Stimulated activated CD4-positive, alpha-beta T cell treated with anti-CD3 and anti-CD28 coated beads, TNF-alpha, amount 100 ng/mL, for 48 hours (primary cell): ENCODE results near the gene ZYX.
"Not testable (repeated sequence)": the region's sequence is repeated elsewhere in the genome, so short reads cannot be mapped to it uniquely, and the experiment has no call there.

Source experiments
- DNase-seq, 3 donors: peaks; one replicate each; pipeline ENCODE4 v3.0.0-alpha.2; 2020; ENCODE audit warnings: low read depth in 3 of 3

ZYX gene

DNA sequence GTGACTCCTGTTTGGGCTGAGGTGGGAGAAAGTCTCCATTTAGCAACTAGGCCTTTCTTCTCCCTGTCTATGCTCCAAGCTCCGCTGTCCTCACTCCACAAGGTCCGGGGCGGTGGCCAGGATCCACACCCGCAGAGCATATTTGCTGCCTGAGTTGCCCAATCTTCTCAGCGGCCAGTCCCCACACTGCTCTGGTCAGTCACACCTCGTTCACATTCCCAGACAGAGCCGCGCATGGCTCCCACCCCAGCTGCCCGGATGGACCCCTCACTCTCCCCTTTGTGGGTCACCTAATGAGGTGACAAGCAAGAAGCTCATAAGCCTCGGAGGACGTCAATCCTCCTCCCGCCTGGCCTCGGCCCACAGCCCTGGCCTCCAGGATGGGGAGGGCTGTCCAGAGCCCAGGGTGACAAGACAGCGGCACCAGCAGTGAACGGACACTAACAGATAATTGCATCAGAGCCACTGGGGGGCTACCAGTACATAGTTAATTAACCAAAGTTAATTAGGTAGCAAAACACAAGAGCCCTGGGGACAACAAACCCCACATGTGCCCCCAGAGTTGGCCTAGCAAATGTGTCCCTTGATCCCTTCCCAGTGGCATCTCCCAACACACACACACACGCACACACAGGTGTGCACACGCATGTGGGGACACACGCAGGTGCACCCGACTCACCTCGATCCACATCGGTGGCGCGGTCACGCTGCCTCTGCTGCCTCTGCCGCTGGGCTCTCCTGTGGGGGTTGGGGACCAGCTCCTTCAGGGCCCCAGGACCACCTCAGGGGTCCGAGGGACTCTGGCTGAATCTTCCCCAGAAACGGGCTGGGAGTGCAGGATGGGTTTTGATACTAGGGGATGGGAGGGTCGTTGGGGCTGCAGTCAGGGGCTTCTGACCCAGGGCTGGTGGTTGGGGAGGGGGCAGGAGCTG lies 15.7 kb downstream of the ZYX start:
- no peak for DNase-seq

DNA sequence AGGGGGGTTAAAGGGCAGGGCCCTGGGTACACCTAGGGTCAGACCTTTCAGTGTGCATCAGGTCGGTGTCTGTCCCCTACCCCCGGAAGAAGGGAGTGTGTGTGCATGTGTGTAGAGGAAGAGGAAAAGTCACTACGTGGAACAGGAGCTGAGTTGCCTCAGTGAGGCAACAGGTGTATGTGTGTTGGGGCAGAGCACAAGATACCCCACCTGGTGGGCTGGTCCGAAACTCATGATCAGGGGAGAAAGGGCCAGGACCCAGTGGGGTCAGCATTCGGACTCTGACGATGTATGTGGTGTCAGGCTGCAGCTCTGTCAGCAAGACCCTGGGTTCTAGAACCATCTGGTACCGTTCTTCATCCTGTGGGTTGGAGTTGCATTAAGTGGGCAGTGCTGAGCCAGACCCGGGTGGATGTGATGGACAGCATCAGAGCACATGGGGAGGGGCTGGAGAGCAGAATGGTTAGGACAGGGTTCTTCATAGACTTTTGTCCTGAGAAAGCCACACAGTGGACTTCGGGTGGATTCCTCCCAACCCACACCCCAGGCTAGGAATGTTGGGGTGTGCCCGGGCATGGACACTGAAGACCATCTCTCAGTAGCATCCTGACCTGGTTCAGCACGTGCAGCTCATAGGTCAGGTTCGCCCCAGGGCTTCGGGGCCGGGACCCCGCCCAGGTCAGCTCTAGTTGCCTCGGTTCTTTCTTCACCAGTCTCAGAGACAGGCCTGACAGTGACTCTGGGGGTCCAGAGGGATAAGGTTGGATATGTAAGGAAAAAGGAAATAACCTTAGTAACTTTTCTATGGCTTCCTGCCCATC lies 16.8 kb downstream of the ZYX start:
- DNase-seq = no peak

DNA sequence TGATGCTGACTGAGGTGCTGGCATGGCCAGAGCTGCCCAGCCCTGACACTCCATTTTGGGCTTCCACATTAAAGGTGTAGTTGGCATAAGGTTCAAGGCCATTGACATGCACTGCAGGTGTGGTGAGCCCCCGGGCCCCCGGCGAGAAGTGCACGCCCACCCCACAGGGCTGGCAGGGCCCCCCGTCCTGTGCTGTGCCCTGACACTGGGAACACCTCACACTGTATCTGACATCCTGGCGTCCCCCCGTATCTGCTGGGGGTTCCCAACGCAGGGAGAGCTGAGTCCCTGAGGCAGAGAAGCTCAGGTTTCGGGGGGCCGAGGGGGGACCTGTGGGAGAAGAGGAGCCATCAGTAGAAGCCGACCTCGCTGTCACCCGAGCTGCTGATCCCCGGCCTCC lies 17.5 kb downstream of the ZYX start:
- no peak for DNase-seq

DNA sequence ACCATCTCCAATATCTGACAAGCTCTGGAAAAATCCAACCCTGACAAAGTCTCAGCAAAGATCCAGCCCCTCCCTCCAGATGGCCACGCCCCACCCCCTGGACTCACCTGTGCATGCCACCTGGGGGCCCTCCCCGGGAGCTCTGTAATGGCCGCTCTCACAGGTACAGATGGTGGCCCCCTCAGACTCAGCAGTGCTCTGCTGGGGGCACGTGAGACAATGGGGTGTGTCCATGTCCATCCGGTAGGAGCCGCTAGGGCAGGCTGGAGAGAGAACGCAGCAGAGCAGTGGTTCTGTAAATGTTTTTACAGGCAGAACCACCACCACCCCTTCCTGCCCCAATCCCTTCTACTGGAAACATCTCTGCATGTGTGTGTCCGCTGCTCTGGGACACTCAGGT lies 18.0 kb downstream of the ZYX start:
- DNase-seq = no peak

DNA sequence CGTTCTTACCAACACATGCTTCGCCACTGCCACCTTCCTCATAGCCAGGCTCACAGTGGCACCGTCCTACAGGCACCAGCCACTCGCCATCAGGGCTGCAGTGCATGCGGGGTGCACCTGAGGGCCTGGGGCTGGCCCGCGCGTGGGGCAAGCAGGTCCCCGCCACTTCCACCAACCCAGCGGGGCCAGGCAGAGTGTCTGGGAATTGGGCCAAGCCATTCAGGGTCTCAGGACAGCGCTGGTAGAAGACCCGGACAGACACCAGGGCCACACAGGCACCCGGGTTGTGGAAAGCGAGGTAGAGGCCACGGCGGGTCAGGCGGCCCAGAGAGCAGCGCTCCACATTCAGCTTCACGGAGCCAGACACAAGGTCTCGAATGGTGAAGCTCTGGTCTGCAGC lies 18.5 kb downstream of the ZYX start:
- DNase-seq = no peak

DNA sequence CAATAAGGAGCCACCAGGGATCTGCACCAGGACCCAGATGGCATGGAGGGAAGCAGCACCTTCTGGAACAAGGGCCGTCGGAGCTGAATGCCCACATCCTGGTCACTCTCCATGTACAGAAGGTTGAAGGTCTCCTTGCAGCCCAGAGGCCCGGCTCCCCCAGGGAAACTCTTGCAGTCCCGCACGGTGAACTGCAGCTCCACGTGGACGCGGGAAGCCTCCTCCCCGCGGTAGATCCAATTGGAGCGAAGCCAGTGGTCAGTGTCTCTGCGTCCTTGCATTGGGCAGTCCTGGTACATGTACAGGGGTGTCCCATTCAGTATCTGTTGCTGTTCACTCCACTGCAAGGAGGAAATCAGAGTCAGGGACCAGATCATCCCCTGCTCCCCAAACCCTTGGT lies 20.1 kb downstream of the ZYX start:
- no peak for DNase-seq

DNA sequence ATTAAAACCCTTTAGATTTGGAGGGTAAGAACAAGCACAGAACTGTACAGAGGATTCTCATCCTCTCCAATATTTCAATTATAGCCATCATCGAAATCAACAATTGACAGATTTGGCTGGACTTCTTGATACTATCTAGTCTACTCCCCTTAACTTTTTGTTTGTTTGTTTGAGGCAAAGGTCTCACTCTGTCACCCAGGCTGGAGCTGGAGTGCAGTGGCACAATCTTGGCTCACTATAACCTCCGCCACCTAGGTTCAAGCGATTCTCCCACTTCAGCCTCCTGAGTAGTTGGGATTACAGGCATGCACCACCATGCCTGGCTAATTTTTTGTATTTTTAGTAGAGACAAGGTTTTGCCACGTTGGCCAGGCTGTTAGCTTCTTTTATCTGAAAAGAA lies 21.1 kb downstream of the ZYX start:
- not testable (repeated sequence) for DNase-seq

DNA sequence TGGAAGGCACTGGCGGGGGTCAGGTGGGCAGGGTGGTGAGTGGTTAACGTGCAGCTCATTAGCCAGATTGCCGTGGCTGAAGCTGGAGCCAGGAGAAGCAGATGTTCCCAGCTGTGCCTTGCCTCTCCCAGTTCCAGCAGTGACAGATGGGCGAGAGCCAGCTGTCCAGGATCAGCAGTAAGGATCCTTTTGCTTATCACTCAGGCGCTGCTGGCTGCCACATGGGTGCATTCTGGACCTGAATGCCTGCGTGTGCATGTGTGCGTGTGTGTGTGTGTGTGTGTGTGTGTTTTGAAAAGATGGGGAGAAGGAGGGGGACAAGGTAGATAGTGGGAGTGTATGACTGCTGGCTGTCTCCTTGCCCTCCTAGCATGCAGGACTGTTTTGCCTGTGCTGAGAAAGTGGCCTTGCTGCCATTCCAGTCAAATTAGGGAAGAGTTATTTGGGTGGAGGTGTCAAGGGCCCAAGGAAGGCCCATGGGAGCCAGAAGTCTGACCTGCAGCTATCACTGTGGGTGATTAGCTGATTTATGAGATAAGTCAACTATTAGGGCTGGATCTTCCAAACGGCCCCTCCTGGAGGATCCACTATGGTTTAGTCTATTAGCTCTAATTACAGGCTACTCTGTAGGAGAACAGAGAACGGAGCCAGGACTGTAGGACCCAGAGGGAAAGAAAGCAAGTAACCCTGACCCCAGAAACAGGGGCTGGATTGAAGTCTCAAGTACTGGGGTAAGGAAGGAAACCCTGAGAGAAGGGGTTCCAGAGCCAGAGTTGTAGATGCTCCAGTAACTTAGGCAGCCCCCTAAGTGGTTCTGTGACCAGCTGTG lies 24.2 kb downstream of the ZYX start:
- no peak for DNase-seq

DNA sequence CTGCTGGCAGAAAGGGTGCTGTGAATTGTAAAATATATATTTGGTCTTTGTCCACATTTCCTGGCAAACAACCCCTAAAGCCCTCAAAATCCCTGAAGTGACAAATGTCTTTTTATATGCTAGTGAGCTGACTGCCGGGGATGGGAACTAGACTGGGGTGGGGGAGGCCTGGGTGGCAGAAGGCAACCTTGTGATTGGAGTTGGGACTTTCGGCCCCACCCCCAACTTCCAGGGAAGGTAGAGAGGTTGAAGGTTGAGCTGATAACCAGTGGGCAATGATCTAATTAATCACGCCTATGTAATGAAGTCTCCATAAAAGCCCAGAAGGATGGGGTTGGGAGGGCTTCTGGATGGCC lies 24.8 kb downstream of the ZYX start:
- no peak for DNase-seq

DNA sequence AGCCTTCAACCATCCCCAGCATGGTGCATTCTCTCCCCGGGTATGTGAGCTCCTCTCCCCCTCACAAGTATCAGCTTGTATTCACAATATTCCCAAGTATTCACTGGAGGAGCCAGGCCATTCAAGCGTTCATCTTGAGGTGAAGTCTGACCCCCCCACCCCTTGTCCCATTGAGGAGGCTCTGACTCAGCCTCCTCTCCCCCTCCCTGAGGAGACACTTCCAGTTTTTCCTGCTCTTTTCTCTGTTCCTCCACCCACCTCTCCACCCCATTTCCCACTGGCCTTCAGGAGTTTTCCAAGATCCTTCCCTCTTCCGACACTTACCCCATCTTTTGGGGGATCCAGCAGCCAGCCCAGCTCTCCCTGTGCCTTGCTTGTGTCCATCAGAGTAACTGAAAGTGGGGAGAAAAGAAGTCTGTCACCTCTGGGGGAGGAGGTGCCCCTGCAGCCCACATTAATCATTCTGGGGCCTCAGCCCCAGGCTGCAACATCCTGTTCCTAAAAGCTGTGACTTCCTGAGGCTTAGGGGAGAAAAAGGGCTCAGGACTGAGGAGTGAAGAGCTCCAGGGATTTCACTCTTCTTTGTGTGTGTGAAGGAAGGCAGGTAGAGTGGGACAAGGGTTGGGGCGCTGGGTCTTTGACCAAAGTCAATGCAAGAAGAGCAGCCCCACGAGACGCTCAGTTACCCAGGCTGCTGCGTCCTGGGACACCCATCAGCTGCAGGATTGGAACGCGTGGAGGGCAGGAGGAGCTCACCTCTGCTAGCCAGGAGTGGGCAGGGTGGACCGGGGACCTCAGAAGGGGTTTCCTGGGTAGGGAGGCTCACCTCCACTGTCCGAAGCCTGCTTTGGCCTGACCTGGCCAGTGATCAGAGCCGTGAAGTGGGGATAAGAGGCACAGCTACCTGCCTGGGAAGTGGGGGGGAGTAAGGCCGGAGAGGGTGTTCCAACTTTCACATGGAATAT lies 26.4 kb downstream of the ZYX start:
- DNase-seq = peak in 1 of 3 donors; percentile 14

DNA sequence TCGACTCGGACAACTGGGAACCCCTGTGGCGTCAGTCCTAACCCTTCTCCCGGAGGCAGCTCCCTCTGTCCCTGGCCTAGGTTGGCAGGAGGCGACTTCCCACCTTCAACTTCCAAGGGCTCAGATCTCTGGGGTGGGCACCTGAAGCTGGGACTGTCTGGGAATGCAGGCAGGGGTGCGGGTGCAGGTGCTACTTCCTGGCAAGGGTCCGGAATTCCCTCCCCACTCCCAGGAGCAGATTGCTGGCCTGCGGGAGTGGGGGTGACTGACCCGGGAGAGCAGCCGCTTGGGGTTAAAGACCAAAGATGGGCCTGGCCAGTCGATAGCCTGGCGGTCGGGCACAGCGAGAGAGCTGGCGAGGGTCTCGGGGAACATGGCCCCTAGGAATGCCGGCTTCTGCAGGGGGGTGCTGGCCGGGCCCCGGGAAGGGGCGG lies 27.1 kb downstream of the ZYX start:
- DNase-seq = no peak

DNA sequence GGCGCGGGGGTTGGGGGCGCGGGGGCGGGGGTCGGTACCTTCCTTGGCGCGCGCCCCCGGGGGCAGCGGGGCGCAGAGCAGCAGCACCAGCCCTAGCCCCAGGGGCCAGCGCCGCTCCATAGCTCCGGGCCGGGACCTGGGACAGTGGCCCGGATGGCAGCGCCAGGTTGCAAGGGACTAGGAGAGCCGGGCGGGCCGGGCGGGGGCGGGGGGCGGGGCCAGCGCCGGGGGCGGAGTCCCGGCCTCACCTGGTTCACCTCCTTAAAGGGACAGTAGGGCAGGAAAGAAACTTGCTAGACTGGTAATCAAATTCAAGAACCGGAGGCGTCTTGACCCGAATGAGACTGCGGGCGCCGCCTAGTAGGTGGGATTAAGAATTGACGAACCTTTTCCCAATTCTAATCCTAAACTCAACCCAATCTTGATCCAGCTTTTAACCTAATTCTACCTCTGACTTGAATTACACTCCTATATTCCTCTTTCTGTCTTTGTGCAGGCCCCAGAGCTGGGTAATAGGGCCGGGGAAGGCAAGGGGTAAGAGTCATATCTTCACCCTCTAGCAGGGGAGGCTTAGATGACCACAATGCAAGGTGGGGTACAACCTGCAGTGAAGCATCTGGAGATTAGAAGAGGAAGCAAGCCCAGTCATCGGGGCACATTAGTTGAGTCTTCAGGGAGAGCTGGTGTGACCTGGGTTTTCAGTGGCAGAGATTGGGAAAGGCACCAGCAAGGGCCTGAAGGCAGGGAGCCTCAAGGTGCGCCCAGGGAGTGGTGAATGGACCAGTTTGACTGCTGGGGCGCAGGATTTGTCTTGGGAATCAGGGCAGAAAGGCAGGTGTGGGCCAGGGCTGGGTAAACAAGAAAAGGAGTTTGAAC lies 27.8 kb downstream of the ZYX start, which contains the start of gene EPHA1:
Gene EPHA1 (minus strand): TSS at position 171 of the 876 bp plus-strand sequence. CDS start 51 bp downstream, at position 120.
- DNase-seq = no peak

DNA sequence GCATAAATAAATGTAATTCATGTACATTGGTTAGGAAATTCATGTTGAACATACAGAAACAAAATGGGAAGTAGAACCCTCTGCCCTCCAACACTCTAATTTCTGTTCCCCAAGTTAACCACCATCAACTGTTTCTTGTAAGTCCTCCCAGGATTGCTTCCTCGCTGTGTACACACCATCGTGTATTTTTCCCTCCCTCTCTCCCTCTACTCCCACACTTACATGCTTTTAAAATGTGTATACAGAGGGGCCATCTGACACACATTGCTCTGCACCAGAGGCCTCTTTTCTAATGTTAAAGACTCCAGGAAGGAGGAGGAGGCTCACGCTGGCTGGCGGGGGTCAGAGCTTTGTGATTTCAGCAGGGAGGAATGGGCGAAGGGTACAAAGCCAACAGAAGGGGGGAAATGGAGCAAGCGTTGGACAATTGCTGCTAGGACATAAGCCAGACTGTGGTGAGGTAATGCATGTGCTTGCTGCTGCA lies 29.4 kb downstream of the ZYX start:
- DNase-seq = no peak

DNA sequence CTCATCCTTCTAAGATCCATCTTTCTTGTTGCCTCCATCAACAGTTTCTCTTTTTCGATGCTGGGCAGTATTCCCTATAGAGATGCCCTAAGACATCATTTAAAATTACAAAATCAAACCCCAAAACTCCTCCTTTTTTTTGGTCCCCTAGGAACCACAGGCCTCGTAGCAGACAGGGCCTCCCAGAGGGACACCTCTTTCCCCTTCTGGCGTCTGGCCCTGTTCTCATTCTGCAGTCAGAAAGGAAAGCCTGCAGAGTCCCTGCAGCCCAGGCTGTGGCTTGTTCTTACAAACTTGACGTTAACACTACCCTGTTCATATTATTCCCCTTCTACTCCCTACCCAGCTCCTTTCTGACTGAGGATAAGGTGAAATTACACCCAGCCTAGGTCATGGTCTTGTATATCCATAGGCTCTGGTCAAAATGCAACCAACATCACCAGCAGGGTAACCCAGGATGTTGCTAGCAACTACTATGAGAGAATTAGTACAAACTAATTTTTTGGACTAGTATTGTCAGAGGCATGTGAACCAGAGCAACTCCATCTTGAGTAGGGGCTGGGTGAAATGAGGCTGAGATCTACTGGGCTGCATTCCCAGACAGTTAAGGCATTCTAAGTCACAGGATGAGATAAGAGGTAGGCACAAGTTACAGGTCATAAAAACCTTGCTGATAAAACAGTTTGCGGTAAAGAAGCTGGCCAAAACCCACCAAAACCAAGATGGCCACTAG lies 31.0 kb downstream of the ZYX start:
- no peak for DNase-seq

DNA sequence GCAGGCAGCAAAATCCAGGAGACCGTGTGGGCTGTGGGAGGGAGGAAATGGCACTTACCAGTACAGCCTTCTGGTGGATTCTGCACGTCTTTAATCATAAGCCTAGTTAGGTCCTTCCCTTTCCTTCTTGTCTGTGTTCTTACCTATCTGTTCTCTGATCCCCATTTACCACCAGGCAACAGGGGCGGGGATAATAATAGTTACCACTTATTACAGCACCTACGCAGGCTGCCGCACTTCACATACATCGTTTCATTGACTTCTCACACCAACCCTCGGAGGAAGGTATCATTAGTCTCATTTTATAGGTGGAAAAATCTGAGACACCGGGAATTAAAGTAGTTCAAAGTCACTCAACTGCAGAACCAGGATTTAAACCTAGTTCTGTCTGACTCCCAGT lies 32.0 kb downstream of the ZYX start:
- DNase-seq = no peak

DNA sequence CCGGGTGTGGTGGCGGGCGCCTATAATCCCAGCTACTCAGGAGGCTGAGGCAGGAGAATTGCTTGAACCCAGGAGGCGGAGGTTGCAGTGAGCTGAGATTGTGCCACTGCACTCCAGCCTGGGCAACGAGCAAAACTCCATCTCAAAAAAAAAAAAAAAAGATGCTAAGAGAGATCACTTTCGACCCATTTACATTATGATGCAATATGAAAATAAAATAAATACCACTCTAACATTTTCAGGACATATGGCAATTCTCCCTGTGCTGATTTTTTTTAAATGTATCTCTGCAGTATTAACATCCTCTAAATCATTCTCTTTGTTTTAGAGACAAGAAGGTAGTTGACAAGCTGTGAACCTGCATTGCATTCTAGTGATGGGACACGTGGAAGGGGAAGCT lies 34.1 kb downstream of the ZYX start:
- DNase-seq = not testable (repeated sequence)

DNA sequence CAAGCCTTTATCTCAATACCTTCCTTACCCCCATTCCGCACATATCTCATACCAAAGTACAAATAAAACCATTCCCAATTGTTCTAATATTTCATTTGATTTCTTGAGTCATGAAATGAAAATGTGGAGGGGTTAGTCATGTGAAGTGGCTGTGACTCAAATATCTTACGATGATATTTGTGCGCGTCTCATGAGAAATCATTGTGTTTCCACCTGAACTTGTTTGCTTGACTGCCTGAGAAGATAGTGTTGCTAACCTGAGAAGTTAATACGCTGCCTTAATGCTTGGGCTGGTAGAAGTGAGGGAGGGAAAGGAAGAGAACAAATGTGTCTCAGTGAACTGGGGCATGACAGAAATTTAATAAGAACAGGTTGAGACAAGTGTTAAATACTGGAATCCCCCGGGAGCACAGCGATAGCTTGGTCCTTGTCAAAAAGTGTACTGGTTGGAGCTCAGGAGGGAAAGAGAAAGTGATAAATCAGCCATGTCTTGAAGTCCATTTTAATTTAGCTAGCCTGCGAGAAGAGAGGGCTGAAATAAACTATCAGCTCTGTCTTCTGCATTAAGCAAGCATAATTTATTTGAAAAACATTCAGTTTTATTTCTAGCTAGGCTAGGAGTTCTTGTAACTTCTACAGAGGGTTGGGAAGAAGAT lies 34.7 kb downstream of the ZYX start:
- no peak for DNase-seq

DNA sequence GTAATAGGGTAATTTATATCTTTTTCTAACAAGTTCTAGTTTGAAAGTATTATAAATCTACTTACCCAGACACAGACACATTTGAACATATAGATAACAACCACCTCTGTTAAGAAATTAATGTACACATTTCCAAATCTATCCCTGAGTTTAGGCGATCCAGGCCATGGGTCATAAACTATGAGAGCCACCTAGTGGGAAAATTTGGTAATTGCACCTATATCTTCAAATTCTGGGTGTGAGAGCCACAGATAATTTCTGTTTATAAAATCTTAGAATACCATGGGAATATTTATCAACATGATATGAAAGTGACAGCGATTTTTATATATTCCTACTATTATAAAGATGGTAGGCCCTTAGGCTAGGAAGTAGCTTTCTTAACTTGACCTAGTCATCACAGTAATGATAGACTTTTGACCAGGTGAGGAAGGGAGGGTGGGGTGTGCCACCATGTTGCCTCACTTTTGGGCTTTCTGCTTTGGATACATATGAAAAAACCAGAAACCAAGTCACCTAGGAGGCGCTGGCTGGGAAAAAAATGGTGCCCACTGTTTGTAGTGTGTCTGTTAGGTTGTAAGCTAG lies 35.5 kb downstream of the ZYX start:
- DNase-seq = no peak
